Measurements from ENCODE around the gene FRMD4A.
"Not testable (repeated sequence)": the region's sequence is repeated elsewhere in the genome, so short reads cannot be mapped to it uniquely, and the experiment has no call there.

The FRMD4A gene

DNA sequence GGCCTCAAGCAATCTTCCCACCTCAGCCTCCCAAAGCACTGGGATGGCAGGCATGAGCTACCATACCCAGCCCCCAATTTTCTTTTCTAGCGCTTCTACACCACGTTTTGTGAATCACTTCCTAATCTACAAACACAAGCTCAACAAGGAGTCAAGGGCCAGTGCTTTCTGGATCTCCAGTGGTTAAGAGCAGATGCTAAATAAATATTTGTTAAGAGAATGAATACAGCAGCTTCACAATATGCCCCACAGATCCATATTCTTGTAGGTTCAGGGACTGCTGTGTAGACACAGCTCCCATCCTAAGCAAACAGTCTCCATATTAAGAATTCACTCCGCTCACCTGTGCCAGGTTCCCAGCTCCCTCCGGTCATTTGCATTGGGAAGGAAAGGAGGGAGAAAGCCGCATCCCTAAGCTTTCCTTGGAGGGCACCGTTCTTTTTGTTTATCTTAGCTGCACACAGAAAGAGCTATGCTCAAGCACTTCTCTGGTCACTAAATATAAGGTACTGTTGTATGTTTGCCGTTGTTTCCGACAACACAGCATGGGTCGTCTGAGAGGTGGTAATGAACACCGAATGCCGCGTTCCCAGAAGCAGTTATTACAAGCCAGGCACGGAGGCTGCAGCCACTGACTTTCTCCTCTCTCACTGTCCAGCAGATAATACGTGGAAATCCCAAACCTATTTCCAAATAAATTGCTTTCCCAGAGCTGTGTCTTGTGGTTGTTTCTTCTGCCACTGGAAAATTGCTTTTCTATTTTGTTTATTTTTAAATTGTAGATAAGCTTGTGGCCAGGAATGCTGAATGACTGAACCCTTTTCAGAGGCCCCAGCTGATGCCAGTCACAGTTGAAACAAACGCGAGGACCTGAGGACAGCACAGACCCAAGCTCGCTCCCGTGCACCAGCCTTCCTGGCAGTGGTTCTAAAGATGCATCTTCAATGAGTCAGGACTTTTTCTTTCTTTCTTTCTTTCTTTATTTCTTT lies 526.9 kb downstream of the FRMD4A start:
- peak; percentile 60 for DNase-seq

DNA sequence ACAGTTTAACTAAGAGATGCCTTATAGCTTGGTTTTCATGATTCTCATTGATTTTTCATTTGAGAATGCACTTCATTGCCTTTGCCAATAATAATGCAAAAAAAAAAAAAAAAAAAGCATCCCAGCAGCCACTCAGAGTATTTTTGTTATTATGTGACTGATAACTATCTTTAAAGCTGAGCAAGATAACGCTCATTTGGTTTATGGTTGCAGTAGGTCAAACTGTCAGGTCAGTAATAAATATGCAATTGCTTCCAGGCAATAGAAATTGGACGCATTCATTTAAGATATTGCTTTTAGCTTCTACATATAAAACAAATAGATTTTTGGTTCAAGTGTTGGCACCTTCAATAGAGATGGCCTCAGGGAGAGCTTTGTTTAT lies 528.8 kb downstream of the FRMD4A start:
- no peak for DNase-seq

DNA sequence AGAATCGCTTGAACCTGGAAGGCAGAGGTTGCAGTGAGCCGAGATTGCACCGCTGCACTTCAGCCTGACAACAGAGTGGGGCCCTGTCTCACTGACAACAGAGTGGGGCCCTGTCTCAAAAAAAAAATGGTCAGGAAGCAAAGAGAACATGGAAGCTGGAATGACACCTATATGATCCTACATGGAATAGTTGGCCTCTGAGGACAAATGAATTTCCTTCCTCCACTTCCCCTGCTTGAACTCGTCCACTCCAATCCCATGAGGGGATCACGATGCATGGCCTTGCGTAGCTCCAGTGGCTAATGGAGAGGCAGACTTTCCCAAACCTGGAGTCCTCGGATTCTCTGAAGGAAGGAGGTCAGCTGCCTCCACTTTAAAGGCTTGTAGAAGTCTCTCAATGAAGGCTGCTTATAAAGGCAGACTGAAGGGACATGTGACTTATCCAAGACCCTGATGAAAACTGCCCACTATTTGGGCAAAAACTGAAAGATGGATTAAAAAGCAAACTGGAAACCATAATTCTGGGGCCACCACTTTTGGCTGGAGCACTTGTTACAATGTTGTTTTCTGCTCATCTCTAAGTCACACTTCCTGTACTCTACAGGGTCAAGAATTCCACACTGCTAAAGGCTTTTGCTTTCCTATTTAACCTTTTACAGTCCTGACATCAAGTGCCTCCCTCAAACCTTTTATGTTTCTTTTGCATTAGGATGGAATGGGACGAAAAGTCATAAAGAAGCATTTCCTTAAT lies 529.4 kb downstream of the FRMD4A start:
- DNase-seq = no peak

DNA sequence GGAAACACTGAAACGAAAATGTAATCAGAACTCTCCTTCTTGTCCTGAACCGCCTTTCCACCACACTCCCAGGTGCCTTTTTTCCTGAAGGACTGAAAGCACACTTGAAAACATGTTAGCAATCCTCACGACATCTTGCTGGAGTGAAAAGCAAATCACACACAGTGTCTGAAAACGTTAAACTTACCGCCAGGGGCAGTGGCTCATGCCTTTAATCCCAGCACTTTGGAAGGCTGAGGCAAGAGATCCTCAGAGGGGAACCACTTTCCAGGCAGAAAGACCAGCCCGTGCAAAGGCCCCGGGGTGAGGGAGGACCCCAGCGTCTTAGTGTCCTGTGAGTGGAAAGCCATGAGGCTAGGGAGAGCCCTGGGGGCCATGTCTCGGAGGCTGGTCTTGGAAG lies 533.6 kb downstream of the FRMD4A start:
- no peak for DNase-seq

DNA sequence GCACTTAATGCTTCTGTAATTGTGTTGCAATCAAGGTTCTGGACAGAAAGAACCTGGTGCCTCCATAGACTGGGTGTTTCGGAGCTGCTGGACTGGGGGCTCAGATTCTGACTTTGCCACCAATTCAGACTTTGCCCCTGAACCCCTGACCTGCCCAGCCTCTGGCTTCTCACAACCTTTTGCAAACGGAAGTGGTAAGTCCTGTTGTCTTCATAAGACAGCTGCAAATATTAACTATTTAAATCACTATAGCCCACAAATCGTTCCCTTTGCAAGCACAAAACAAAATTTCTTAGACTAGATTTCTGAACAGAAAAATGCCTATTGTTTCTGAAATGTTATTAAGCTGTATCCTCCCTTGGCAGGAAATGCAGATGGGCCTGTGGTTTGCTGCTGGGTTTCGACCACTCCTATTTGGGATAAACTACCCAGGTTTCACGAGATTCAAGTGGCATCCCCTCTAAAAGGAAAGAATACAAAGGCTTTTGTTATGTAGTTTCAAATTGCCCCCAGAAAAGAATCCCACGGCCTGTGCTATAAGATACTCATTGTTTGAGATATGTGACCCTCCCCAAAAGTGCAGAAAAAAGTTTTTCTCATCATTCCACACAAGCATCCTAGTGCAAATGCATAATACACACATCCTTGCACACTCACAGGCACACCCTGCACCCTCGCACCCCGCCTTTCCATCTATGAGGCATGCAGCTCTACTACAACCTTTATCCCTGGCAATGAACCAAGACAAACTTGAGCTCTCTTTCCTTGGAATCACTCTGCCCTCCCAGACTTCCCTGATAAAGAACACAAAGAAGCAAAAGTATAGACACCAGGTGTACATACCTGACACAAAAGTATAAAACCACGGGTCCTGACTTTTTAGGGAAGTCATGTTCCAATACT lies 534.8 kb downstream of the FRMD4A start:
- no peak for DNase-seq

DNA sequence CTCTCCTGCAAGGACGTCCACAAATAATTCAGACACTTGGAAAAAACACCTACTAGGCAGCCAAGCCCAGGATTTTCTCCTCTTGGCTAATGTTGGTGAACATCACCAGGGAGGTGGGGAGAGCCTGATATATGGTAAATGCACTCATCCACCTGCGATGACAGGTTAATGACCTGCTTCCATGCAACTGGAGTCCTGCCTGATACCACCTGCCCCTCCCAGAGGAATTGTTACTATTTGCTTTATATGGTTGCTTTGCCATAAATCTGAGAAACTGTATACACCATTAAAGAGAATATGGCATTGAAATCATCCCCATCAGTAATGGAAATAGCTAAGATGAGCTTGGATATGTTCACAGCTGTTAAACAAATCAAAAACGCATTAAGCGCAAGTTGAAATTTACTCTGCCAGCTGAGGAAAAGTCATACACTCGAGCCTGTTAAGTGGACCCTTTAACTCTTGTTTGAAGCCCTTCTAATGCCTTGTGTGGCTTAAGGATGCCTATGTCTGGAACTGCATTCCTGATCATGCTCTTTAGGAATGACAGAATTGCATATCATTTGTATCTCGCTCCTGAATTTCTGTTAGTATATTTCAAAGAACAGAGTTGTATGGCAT lies 535.6 kb downstream of the FRMD4A start:
- DNase-seq = no peak

DNA sequence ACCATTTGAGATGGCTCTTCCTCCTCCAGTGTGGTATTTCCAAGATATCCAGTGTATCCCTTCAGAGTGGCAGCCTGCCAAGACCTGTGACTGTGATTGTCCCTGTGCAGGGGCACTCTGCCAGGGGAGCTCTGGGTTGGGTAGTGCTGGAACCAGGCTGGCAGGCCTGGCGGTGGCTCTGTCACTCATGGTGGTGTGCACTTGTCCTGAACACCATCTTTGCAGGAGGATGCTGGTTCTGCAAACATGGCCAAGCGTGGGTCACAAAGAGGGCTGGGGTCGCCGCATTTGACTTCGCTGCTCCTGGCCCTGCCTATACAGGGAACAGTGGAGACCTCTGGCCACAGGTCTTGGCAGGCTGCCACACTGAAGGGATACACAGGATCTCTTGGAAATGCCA lies 538.7 kb downstream of the FRMD4A start:
- no peak for DNase-seq

DNA sequence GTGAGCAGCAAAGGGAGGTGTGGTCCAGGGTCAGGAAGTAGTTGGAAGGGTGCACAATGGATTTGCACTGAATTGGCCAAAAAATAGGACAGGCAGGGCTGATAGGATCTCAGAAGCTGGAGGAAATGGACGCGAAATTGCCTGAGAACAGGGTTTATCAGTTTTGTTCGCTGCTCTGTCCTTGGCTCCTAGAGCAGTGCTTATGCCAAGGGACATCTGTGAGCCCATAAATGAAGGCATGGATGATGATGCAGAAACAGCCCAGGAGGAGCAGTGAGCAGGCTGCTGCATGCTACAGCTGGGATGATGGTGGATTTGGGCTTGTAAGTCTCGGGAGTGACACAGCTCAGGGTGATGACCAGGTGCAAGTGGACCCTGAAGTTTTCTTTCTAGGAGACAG lies 539.2 kb downstream of the FRMD4A start:
- DNase-seq = no peak

DNA sequence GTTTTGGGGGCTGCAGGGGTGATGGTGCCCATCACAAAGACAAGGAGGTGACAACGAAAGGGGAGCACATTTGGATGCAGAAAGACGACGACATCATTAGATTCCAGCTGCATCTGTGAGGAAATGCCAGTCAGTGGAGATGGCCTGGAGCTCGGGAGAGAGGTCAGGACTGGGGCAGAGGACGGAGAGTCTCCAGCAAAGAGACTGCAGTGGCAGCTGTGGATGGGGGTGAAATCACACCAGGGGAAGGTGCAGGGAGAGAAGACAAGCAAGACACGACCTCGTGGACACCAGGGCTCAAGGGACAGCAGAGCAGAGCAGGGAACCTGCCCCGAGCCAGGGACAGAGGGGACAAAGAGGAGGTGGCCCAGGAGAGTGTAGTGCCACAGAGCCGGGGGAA lies 540.5 kb downstream of the FRMD4A start:
- no peak for DNase-seq

DNA sequence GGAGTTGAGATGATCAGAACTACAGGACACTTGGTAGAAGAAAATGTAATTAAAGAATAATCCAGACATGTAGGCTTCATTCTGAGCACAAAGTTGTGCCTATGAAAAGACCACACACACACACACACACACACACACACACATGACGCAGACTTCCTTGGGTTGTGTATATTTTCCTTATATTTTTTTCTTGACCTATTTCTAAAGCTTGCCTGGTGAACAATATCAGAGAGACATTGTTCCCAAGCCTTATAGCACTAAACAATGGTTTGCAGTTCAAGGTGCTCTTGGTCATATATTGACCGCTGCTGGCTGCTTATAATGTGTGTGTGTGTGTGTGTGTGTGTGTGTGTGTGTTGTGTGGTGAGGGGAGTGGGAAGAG lies 541.3 kb downstream of the FRMD4A start:
- DNase-seq = no peak

DNA sequence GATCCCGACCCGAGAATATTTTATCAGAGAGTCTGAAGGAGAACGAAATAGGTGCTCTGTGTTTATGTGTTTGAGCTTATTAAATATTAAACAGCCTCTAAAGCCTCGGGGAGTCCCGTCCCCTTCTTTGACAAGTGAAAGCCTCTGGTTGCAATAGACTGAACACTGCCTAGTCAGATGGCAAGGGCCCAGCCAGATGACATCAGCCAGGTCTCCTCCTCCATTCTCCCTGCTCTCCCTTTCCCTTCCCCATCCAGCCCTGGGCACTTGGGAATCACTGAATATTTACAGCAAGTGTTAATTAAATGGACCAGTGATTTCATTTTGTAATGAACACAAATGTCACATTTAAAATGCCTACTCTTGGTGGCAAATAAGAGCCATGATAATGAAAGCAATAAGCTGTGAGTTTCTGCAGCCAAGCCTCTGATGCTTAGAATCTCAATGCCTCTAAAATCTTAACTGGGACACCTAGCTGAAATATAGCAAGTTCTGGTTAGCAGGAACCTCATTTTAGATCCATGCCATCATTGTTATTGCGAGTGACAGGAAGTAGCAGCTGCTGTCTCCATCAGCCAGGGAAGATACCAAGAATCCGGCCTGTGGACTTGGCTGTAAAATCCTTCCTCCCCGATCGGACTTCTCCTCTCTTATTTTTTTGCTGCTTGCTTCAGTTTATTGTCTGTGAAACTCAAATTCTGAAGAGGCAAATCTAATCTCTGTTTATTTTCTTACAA lies 541.8 kb downstream of the FRMD4A start:
- no peak for DNase-seq

DNA sequence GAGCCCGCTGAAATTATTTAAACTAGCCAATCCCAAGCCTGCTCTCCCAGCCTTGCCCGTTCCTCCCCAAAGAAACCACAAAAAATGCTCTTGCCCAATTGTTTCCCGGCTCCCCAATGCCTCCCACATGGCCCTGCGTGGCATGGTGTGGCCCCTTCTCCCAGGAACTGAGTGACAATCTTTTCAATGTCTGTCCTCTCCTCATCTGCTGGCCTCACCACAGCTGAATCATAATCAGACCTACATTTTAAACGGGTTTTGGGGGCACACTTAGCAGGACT lies 542.5 kb downstream of the FRMD4A start:
- no peak for DNase-seq

DNA sequence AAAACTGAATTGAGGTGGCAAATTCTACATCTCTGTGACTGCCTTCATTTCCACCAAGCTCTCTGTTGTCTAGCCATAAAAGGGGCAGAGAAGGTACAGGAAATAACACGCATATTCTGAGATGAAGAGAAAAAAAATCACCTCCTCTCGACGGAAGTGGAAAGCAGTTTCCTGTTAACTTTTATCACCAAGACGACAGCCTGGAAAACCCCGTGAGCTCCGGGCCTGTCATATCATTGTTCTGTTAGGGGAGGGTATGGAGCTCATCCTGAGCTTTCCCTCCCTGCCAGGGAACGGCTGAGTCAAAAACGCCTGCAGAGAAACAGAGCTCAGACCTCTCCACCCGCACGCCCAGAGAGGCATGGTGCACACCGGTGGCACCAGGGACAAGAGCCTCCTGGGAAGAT lies 543.7 kb downstream of the FRMD4A start:
- no peak for DNase-seq

DNA sequence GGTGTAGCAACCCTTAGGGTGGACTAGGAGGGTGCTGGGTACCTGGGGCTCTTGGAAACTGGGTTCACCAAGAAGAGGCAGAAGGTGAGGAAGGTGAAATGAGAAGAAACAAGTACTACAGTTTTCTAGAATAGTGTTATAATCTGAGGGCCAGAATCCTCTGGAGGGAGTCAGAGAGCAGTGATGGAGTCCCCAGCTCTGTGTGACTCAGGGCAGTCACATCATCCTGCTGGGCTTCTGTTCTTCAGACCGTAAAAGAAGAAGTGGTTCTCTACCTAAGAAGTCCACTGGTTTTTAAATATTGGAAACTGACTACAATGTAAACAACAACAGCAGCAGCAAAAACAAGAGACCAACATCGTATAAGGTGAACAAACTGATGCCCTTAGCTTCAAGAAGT lies 546.7 kb downstream of the FRMD4A start:
- no peak for DNase-seq

DNA sequence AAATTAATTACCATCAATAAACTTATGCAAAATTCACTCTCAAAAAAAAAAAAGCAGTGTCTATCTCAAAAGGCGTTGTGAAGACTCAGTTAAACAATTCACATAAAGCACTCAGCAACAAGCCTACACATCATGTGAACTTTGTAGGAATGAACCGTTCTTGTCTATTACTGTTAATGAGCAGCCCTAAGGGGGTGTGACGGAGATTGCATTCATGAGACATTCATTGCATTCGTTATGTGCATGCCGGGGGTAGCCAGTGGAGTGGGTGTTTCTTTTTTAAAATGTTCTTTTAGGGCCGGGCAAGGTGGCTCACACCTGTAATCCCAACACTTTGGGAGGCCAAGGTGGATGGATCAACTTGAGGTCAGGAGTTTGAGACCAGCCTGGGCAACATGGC lies 551.0 kb downstream of the FRMD4A start:
- DNase-seq = no peak

DNA sequence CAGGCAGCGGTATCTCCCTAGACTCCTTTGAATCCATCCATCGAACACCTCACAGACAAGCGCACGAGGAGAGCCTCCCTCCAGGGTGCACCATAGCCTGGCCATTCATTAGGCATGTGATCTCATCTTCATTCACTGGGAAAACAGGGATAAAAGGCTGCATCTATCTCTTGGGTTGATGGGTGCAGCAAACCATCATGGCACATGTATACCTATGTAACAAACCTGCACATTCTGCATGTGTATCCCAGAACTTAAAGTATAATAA lies 552.1 kb downstream of the FRMD4A start:
- not testable (repeated sequence) for DNase-seq

DNA sequence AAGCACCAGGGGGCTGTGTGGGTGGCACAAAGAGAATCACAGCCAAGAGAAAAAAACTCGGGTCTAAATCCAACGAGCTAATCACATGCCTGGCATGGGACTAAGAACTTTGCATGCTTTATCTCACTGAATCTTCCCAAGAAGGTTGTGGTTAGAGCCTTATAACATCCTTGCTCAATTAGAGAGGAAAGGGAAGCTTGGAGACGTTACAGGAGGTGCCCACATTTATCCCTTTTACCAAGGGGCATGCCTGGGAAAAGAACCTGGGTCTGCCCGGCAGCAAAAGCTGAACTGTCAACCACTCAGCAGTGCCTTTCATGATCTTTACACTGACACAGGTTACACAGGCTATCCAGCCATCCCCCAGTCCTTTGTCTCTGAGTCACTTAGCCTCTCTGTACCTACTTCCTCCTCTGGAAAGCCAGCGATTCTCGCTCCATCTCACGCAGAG lies 553.8 kb downstream of the FRMD4A start:
- no peak for DNase-seq

DNA sequence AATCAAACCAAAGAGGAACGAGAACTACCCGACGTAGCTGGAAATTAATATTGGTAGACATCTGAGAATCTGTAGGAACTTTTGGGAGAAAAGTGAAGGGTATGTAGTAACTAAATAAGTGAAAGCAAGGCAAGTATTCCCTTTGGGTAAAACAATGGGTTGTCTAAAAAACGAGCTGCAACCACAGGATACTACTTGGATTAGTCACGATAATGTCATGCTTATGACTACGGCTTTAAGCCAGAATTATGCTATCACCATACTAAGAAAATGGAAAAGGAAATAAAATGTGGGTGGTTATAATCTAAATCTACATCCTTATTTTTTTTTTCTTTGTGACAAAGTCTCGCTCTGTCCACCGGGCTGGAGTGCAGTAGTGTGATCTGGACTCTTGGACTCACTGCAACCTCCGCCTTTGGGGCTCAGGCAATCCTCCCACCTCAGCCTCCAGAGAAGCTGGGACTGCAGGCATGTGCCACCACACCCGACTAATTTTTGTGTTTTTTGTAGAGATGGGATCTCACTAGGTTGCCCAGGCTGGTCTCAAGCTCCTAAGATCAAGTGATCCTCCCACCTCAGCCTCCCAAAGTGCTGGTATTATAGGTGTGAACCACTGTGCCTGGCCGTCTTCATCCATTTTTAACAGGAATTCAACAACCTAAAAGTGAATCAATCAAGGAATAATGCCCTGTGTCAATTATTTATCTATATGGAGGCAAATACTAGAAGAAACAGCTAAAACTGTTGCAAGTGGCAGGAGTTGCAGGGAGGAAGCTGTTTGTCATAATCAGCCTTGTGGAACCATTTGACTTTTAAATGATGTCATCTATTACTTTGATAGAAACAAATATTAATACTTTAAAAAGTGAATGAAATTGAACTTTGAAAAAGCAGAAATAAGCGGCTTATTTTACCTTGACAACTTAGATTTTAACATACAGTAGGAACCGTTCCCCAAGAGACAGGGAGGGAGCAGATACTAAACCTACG lies 554.6 kb downstream of the FRMD4A start:
- DNase-seq = no peak

DNA sequence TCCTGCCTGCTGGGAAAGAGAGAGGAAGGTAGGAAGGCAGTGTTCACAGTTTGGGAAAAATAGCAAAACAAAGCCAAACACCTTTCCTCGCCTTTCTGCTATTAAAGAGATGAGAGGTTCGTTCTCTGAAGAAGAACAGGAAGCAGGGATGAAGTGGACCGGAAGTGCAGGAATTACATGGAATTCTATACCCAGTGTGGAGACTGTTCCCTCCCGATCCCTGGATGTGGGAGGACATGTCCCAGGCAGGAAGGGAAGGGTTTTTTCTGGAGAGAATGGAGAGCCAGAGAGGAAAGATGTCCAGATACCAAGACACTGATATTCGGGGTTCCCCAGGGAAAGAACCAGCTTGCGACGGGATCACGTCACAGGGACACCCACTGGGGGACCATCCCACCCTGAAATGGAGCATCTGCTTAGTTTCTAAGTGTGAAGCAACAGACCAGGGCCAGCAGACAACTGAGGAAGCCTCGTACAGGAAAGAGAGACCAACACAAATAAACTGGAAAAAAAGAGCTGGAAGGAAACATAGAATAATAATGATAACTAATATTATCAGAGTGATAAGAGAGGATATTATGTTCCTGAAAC lies 556.3 kb downstream of the FRMD4A start:
- DNase-seq = no peak

DNA sequence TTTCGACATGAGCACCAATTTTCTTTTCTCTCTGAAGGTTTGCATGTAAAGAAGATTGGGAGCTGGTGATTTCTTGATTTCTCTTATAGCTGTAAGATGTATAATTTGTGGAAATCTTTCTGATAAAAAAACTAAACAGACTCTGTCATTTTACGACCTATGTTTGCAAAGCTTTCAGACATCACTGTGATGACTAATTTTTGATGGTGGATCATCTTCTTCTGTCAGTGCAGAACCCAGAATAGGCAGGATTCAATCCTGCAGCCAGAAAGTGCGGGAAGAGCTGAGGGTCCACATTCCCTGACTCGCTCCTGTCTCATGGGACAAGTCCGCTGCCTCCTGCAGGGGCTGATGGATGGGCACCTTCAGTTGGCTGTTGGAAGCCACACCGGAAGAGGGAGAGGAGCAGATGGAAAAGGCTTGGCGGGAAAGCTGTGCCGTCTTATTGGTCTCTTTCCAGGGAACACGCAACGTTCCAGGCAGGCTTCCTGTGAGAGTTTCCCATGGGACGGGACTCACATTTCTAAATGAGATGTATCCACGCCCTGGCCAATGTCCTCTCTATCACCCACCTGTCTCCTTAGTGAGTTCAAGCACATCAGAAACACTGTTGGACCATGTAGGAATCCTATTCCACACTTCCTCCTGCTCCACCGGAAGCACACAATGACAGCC lies 557.1 kb downstream of the FRMD4A start:
- no peak for DNase-seq
